GM19468 (cell line): ENCODE data around the gene CLEC12A.
"Not testable (repeated sequence)": the region's sequence is repeated elsewhere in the genome, so short reads cannot be mapped to it uniquely, and the experiment has no call there.

Source experiments
- ATAC-seq: cut with Tn5 transposase; IDR thresholded peaks from one replicate; pipeline ENCODE4 v1.9.1; 2021; ENCODE audit warnings: mild to moderate bottlenecking, moderate library complexity, moderate number of reproducible peaks; ENCODE audit not compliant: unreplicated experiment; ENCODE audit errors: extremely low read depth

Gene CLEC12A

DNA sequence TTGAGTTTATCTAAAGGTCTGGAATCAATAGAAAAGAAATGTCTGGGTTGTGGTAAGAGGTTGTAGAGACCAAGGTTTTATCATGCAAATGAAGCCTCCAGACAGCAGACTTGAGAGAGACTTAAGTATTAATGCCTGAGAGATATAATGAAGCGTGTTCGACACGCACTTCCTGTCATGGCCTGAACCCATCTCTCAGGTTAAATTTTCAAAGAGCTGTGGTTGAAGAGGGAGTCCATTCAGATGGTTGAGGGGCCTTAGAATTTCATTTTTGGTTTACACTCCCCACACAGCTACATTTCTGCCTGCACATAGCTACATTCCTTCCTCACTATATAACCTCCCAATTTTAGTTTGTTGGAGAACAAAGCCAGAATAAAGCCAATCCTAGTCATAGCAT, 10.1 kb upstream of the CLEC12A start:
- ATAC-seq: peak; percentile 68

DNA sequence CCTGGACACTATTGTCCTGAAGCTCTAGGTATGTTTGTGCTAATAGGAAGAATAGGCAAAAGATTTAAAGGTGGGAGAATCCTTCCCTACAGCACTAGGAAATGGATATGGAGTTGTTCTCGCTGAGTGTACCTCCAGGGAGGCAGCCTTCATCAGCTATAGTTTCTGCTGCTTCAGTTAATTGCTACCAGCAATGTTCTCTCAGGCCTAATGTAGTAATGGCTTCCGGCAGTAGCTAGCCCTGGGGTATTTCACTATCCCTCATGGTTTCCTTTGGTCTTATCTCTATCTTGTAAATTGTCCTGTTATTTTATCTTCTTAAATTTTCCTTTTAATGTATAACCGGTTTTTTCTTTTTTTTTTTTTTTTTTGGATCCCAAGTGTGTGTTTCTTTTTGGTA, 9.3 kb upstream of the CLEC12A start:
- ATAC-seq: no peak

DNA sequence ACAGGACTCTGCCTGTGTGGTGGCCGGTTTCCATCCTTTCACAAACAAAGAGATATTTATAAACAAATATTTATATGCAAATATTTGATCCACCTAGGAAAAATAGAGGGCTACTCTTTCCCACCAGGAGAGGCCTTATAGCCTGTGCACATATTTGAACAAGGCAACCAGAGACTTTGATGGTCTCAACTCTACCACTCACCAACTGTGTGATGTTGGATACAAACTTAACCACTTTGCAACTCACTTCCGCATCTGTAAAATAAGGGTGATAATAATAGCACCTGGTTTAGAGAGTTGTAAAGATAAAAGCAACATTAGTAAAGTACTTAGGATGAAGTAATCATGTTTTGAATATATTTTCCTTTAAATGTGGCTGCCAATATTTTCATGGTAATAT, 1.5 kb upstream of the CLEC12A start:
- ATAC-seq: no peak

DNA sequence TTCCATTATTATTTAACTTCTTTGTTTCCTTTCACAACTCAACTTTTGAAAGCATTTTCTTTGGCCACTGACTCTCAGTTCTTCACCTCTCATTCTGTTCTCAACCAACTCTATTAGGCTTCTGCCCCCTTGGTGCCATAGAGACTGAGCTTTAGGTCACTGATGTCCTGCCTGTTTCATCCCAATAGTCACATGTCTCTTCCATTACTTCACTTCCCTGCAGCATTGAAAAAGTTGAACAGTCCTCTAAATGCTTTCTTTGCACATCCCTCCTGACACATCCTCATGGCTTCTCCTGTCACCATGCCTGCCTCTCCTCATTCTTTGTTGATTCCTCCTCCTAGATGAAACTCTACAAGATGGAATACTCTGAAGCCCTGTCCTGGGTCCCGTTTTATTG, 2.7 kb downstream of the CLEC12A start:
- ATAC-seq: no peak

DNA sequence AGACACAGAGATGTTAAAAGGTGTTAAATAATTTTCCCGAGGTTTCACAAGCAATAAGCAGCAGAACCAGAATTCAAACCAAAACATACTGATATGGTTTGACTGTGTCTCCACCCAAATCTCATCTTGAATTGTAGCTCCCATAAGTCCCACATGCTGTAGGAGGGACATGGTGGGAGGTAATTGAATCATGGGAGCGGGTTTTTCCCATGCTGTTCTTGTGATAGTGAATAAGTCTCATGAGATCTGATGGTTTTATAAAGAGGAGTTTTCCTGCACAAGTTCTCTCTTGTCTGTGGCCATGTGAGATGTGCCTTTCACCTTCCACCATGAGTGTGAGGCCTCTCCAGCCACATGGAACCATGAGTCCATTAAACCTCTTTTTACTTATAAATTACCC, 3.5 kb downstream of the CLEC12A start:
- not testable (repeated sequence) for ATAC-seq

DNA sequence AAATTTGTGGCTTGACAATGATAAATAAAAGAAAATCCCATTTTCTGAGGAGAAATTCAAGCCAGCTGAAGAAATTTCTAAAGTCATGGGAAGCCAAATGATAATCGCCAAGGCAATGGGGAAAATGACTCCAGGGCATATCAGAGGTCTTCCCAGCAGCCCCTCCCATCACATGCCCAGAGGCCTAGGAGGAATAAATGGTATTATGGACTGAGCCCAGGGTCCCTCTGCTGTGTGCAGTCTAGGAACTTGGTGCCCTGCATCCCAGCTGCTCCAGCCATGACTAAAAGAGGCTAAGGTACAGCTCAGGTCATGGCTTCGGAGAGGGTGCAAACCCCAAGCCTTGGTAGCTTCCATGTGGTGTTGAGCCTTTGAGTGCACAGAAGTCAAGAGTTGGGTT, 4.4 kb downstream of the CLEC12A start:
- ATAC-seq: no peak

DNA sequence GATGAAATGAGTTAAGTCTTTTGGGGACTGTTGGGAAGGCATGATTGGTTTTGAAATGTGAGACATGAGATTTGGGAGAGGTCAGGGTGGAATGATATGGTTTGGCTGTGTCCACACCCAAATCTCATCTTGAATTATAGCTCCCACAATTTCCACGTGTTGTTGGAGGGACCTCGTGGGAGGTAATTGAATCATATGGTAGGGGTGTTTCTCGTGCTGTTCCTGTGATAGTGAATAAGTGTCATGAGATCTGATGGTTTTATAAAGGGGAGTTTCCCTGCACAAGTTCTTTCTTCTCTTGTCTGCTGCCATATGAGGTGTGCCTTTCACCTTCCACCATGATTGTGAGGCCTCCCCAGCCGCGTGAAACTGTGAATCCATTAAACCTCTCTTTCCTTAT, 5.4 kb downstream of the CLEC12A start:
- ATAC-seq: not testable (repeated sequence)

DNA sequence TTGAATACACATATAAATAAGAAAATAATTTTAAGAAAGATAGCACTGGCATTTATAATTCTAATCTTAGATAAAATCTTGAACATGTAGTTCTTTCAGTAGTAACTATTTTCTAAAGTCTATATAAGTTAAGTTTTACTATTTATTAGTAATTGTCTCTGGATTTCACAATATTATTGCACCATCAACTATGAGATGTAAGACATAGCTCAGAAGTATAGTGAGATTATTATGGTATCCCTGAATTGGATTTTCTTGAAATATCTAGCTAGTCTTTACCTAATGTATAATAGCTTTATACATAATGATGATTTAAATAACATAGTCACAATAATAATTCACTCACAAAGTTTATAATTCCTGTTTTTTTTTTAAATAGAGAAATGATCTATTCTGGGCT, 6.7 kb downstream of the CLEC12A start:
- ATAC-seq: no peak

DNA sequence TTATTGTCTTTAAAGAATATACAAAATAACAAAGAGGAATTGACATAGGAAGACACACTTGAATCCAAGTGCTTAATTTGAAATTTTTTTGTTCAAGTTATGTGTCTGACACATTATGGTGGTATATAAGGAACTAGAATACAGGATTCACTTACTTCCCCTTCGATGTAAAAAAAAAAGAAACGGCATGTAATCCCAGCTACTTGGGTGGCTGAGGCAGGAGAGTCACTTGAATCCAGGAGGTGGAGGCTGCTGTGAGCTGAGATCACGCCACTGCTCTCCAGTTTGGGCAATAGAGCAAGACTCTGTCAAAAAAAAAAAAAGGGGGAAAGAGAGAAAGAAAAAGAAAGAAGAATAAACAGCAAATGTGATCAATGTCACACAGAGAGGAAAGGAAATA, 8.9 kb downstream of the CLEC12A start:
- no peak for ATAC-seq

DNA sequence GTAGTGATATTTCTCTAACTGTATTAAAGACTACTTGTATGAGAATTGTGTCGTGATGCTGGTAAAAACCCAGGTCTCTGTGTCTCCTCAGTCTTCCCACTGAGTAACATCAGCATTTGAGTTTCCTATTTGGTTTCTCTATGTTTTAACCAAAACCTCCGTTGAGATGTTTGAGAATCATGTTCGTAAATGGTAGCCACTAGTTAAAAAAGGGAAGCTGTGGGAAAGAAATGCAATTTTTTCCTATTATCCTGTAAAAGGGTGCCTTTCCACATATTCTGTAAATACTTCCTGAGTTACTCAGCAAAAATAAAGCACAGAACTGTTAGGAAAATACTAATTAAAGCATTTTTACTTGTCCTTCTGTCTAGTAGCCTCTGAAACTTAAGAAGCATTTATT, 20.7 kb downstream of the CLEC12A start:
- ATAC-seq: no peak

DNA sequence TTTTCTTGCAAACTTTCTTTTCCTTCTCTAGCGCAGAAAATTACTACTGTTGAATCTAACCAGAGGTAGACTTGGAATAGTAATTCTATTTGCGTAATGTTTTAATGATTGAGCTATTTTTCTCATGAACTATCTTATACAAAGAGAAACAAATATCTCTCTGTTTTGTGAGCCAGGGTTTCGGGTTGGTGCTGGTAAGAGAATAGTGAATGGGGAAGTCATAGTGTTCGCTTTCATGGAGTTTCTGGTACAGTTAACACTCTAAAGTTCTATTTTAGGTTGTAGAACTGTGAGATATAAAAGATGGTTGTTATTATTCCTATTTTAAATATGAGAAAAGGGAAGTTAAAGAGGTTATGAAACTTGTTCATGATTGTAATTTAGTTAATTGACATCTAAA, 21.1 kb downstream of the CLEC12A start:
- no peak for ATAC-seq

DNA sequence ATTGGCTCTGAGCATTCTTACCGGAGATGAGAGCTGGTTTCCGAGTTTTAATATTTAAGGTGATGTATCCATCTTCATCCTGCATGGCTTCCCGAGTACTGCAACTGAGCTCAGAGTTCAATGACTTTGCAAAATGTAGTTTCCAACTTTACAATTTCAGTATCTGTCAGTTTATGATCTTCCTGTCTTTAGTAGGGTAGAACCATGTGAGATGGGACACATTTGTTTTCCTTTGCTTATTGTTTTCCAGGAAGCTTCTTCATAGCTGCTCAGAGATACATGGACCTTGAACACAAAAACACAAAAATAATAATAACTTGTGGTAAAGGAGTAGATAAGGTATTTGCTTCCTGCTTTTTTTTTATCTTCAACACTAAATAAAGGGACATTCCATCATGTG, 27.8 kb downstream of the CLEC12A start, which contains the start of gene CLEC1B:
CLEC1B (minus strand) TSS at position 106 of the 400 bp plus-strand sequence; CDS start at position 85, 21 bp downstream.
- no peak for ATAC-seq

DNA sequence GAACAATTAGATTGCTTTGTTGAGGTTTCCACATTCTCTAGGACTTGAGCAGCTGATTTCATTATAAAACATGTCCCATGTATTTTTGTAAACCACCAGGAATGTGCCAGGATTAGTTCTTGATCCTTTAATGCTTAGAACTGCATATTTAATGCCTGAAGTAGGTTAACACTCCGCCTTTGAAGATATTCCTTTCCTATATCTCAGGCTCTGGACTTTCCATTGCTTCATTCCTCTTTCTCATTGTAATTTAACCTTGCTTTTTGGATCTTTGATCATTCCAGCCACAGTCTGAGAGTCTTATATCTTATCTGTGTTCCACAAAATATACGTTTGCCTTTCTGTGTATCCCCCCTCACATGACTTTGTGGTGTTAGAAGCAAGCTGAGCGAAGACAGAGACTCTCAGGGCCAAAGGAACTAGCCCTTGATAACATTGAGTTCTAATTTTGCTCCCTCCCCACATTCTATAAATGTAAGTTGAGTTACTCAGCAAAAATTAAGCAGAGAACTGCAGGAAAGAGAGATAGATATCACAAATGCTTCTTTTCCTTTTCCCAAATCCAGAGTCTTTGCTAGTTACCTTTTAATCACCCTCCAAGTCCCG, 30.1 kb downstream of the CLEC12A start:
- ATAC-seq: no peak

DNA sequence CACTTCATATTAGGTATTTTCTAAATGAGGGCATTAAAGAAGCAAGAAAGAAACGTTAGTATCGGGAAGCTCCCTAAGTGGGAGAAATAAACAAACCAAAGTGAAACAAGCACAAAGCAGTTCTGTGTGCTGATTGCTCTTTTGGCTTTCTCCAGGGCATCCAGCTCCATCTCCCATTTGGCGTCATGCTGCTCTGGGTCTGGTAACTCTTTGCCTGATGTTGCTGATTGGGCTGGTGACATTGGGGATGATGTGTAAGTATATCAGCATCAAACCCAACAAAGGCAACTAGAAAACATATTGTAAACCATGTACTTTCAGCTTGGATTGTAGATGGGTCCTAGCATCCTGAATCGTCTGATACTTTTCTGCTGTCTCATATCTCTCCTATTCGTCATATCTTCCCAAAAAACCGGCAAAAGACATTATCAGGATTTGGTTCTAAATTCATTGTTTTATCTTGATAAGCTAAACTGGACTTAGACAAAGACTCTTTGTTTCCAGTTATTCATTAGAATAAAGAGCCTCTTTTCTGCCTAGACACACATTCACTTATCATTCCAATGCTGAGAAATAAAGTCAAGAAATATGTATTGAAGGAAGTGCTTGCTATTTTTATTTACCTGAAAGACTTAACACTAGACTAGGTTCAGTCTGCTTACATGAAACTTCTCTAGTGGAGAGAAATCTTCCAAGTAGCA, 41.6 kb downstream of the CLEC12A start:
- no peak for ATAC-seq

DNA sequence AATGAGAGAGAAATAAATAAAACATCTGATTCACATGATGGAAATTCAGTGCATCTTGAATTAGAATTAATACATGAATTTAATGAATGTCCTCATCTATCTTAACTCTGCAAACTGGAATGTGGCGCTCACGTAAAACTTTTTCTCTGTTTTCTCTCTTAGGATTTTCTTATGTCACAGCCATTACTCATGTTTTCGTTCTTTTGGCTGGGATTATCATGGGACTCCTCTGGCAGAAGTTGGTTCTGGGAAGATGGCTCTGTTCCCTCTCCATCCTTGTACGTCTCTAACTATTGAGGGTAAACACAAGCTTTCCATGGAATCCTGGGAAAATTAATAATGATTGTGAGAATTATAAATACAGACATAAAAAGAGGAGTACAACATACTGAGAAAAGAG, 44.2 kb downstream of the CLEC12A start:
- ATAC-seq: no peak

DNA sequence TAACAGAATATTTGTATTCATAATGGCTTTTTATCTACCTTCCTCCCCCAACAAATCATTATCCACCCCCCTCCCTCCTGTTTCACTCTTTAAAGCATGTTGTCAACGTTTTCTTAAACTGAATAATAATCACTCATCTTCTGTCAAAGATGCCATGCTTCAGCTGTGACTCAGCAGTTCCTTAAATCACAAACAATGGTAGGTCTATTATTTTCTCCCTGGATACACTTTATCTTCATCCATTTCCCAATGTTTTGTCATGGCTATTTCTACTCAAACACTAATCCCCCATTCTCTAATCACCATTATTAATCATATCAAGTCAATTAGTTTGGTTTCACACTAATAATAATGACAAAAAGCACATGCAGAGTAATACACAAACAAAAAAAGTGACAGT, 45.7 kb downstream of the CLEC12A start:
- ATAC-seq: no peak

DNA sequence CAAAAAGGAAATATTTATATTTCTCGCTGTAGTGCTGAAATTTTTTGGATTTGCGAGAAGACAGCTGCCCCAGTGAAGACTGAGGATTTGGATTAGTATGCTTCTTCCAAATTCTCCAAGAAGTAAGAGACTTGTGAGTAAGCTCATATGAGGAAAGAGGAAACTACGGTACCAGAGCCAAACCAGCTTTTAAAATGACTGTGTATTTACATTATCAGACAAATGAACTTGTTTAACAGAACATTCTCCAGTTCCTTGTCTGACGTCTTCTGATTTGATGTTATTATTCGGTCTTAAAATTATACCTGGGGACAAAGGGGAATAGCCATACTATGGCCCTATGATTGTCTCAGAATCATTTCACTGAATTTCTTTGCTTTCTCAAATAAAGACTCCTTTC, 47.2 kb downstream of the CLEC12A start:
- no peak for ATAC-seq

DNA sequence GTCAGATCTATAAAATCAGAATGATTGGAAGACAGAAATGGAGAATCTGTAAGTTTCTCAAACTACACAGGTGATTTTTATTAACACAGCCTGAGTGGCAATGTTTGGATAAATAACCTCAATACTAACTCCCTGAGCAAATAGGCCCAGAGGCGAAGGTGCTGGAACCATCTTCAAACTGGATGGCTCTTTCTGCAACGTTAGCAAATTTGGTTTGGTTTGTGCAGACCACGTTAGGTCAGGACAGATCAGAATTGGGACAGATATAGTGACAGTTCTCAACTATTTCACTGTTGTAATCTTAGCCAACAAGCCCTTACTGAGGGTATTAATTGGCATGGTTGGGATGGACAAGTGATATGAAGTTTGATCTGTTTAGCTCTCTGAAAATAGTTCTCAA, 50.1 kb downstream of the CLEC12A start:
- ATAC-seq: no peak

DNA sequence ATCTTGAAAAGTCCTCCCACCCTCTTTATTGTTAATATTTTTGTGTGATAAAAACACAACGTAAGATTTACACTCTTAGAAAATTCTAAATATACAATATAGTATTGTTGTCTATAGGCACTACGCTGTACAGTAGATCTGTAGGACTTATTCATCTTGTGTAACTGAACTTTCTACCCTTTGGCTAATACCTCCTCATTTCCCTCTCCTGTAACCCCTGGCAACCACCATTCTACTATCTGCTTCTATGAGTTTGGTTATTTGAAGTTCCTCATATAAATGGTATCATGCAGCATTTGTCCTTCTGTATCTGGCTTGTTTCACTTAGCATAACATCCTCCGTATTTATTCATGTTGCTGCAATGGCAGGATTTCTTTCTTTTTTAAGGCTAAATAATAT, 54.0 kb downstream of the CLEC12A start:
- ATAC-seq: no peak

DNA sequence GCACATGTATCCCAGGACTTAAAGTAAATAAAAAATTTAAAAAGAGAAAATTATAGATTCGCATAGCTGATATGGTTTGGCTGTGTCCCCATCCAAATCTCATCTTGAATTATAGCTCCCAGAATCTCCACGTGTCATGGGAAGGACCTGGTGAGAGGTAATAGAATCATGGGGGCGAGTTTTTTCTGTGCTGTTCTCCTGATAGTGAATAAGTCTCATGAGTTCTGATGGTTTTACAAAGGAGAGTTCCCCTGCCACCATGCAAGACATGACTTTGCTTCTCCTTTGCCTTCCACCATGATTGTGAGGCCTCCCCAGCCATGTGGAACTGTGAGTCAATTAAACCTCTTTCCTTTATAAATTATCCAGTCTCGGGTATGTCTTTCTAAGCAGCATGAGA, 55.5 kb downstream of the CLEC12A start:
- ATAC-seq: not testable (repeated sequence)

DNA sequence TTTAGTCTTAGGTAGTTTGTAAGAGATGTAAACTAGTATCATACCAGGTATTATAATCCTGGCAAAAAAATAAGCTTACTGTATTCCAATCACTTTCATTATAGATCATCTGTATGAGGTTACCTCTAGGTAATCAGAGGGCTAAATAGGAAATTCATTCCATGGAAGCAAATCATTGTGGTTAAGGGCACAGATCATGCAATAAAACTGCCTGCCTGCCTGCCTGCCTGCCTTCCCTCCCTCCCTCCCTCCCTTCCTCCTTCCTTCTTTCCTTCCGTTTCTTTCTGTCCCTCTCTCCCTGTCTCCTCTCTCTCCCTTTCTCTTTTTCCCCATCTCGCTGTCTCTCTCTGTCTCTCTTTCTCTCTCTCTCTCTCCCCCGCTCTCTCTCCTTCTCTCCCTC, 56.1 kb downstream of the CLEC12A start:
- no peak for ATAC-seq

DNA sequence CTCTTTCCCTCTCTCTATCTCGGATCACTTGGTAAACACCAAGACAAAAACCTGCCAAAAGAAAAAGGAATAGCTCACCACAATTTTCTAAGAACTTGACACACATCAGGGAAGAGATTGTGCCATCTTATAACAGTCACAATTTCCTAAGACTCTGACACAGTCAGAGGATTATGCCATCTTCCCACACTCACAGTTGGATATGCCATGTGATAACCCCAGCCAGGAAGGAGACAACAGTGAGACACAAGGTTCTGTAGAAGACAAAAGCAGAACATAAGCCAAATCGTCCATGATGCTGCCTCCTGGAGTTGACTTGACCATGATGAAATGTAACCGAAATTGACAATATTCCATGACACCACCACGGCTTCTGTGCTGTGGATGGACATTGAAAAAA, 56.5 kb downstream of the CLEC12A start:
- no peak for ATAC-seq
